ENCODE measurements around the gene C3orf38. TPM values are rescaled to one million over a fixed set of nuclear protein-coding genes. Genes with fewer than 3 reads are reported as not detected.

The C3orf38 gene
- total and polyA plus RNA-seq, 9 donors = 7.2 to 25.8 (median 22.1) TPM

GRCh38 chr3:88191872-88192409, 42.2 kb downstream of the C3orf38 start:
- no peak overlapping the region for H3K4me3 ChIP-seq
- TF ChIP-seq POLR2A (IDR thresholded peaks at IDR 0.05) = no peak
- TF ChIP-seq CTCF (IDR thresholded peaks at IDR 0.05) = no peak
- TF ChIP-seq EP300 (IDR thresholded peaks at IDR 0.05) = no peak
- H3K4me1 ChIP-seq (ENCODE audit: insufficient read depth) = no peaks in the 10 kb centered on the region
- DNase-seq = no peak
- no peaks in the 10 kb centered on the region for H3K27me3 ChIP-seq
- no peaks in the 10 kb centered on the region for H3K9me3 ChIP-seq
- intact Hi-C loops (cut with DNase I) = no loop called here
- no peak overlapping the region for H3K27ac ChIP-seq
- no peaks in the 10 kb centered on the region for H3K36me3 ChIP-seq
- 70 to 77% (median 70%) methylated on average over 4 of the region's 4 CpGs for WGBS, 3 donors

GRCh38 chr3:88192631-88193030, 42.9 kb downstream of the C3orf38 start:
- intact Hi-C loops (cut with DNase I) = no loop called here
- Histone ChIP-seq H3K27me3 (no peaks in the 10 kb centered on the region), H3K4me1 (ENCODE audit: insufficient read depth) (no peaks in the 10 kb centered on the region), H3K4me3 (no peak overlapping the region), H3K9me3 (no peaks in the 10 kb centered on the region), H3K36me3 (no peaks in the 10 kb centered on the region), H3K27ac (no peak overlapping the region)
- DNase-seq = no peak
- TF ChIP-seq POLR2A (IDR thresholded peaks at IDR 0.05) (no peak), CTCF (IDR thresholded peaks at IDR 0.05) (no peak), EP300 (IDR thresholded peaks at IDR 0.05) (no peak)
- WGBS, 3 donors = 55 to 69% (median 55%) methylated on average over 3 of the region's 3 CpGs

GRCh38 chr3:88195951-88196434, 46.2 kb downstream of the C3orf38 start:
- DNase-seq = no peak
- Histone ChIP-seq H3K4me1 (ENCODE audit: insufficient read depth) (no peaks in the 10 kb centered on the region), H3K36me3 (no peaks in the 10 kb centered on the region), H3K27me3 (no peaks in the 10 kb centered on the region), H3K4me3 (no peak overlapping the region), H3K9me3 (no peaks in the 10 kb centered on the region), H3K27ac (no peak overlapping the region)
- intact Hi-C loops (cut with DNase I) = no loop called here
- WGBS, 3 donors = 94 to 98% (median 97%) methylated on average over 2 of the region's 2 CpGs
- TF ChIP-seq POLR2A (IDR thresholded peaks at IDR 0.05) (no peak), CTCF (IDR thresholded peaks at IDR 0.05) (no peak), EP300 (IDR thresholded peaks at IDR 0.05) (no peak)

- no peaks in the 10 kb centered on the region for H3K4me1 ChIP-seq (ENCODE audit: insufficient read depth)
- no peak for TF ChIP-seq CTCF (IDR thresholded peaks at IDR 0.05)
- no peak for TF ChIP-seq EP300 (IDR thresholded peaks at IDR 0.05)
- TF ChIP-seq POLR2A (IDR thresholded peaks at IDR 0.05) = no peak
- no peaks in the 10 kb centered on the region for H3K27me3 ChIP-seq
- H3K36me3 ChIP-seq = no peaks in the 10 kb centered on the region
- no peaks in the 10 kb centered on the region for H3K9me3 ChIP-seq
- no peak overlapping the region for H3K4me3 ChIP-seq
- no peak for DNase-seq
- intact Hi-C loops (cut with DNase I) = no loop called here
- H3K27ac ChIP-seq = no peak overlapping the region
- 5 to 15% (median 7%) methylated on average over 1 of the region's 1 CpG for WGBS, 3 donors
Observed at GRCh38 chr3:88198121-88198520, 48.4 kb downstream of the C3orf38 start.
